Vagina (tissue), 2 donors: ENCODE data around the gene MARCKS.

Experiments
- POLR2A ChIP-seq, 2 donors: fragments of 450-650 bp; IDR thresholded peaks; one replicate each; pipeline ENCODE4 v1.6.1; 2017; ENCODE audit warnings: antibody characterized with exemption in 2 of 2, mild to moderate bottlenecking in 2 of 2, moderate library complexity in 2 of 2
- POLR2AphosphoS5 ChIP-seq, 2 donors: sonication (generic); formaldehyde crosslinking; IDR thresholded peaks; one replicate each; pipeline ENCODE4 v1.9.0; 2017; ENCODE audit warnings: antibody characterized with exemption in 2 of 2, mild to moderate bottlenecking in 2 of 2, low read depth in 1 of 2; ENCODE audit not compliant: insufficient read depth in 1 of 2
- TF ChIP-seq, protein P1 (sequence below), 3 experiments: fragments of 450-650 bp in 2 of 3; fragments of 200-600 bp in 1 of 3; sonication (generic) in 1 of 3; IDR thresholded peaks; one replicate each; pipeline ENCODE4 v1.5.1; 2017 to 2019; ENCODE audit warnings: antibody characterized with exemption in 3 of 3, mild to moderate bottlenecking in 2 of 3, moderate library complexity in 2 of 3

DNA sequence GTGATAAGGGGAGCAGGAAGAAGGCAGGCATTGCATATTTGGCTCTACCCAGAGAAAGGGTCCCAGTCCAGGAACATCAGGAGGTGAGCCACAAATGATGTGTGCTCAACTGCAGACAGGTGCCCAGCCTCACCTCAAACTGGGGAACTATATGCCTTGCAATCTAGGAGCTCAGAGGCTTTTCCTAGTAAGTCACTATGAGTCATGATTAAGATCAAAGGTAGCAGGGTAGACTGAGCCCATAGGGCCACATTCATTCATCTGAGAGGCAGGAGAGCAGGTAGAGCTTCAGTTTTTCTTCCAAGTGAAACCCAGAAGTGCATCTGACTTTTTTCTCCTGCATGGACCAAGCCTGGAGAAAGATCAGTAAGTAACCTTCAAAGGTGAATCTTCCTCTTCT is 31.3 kb downstream of the MARCKS start:
- no peak for TF ChIP-seq POLR2AphosphoS5 (IDR thresholded peaks at IDR 0.05; ENCODE audit: insufficient read depth in 1 of 2, low read depth in 1 of 2)
- TF ChIP-seq, protein P1, sequence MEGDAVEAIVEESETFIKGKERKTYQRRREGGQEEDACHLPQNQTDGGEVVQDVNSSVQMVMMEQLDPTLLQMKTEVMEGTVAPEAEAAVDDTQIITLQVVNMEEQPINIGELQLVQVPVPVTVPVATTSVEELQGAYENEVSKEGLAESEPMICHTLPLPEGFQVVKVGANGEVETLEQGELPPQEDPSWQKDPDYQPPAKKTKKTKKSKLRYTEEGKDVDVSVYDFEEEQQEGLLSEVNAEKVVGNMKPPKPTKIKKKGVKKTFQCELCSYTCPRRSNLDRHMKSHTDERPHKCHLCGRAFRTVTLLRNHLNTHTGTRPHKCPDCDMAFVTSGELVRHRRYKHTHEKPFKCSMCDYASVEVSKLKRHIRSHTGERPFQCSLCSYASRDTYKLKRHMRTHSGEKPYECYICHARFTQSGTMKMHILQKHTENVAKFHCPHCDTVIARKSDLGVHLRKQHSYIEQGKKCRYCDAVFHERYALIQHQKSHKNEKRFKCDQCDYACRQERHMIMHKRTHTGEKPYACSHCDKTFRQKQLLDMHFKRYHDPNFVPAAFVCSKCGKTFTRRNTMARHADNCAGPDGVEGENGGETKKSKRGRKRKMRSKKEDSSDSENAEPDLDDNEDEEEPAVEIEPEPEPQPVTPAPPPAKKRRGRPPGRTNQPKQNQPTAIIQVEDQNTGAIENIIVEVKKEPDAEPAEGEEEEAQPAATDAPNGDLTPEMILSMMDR (IDR thresholded peaks at IDR 0.05) = no peak
- TF ChIP-seq POLR2A (IDR thresholded peaks at IDR 0.05) = no peak
